Left forelimb (tissue), 1 donor: ENCODE data around the gene RAP1A.

ENCODE experiments used
- DNase-seq: peaks from one replicate; pipeline ENCODE4 v3.0.0-alpha.2; 2018; ENCODE audit warnings: low spot score

The RAP1A gene

GRCh38 chr1:111756124-111756513 is 136.5 kb downstream of the RAP1A start:
- no peak for DNase-seq

- DNase-seq = no peak
These were observed 138.8 kb downstream of the RAP1A start for GRCh38 chr1:111758373-111758772.

GRCh38 chr1:111761717-111762116 is 142.1 kb downstream of the RAP1A start:
- DNase-seq = no peak

GRCh38 chr1:111762332-111762731 is 142.7 kb downstream of the RAP1A start:
- no peak for DNase-seq
